SK-N-SH (cell line): ENCODE results near the gene ITFG2. TPM values are rescaled to one million over a fixed set of nuclear protein-coding genes. Genes with fewer than 3 reads are reported as not detected.

ENCODE experiments used
- CTCF ChIA-PET: fragments of 300-600, 350-600 bp; formaldehyde crosslinking; extraction: SDS; loops from one replicate; lab custom pipeline; 2021; lab: Yijun Ruan, JAX
- POLR2A ChIA-PET: fragments of 350-600 bp; sonication (Branson Sonifier 250); formaldehyde crosslinking; extraction: SDS; loops from one replicate; lab custom pipeline; 2020; ENCODE audit warnings: antibody characterized with exemption, inconsistent platforms; lab: Yijun Ruan, JAX
- DNase-seq: peaks from one replicate; pipeline ENCODE4 v3.0.0; 2012
- H2AFZ ChIP-seq: fragments of 200-600 bp; sonication (generic); 2 replicates; pipeline ENCODE4 v1.8.1; 2016; ENCODE audit warnings: antibody characterized with exemption, mild to moderate bottlenecking, low read depth
- H3F3A ChIP-seq: fragments of 200-600 bp; sonication (generic); replicated peaks from 2 replicates; pipeline ENCODE3; 2016; ENCODE audit warnings: antibody characterized with exemption, mild to moderate bottlenecking; ENCODE audit not compliant: insufficient read depth
- H3K27ac ChIP-seq, 2 experiments: fragments of 200-500 bp in 1 of 2; fragments of 200-600 bp in 1 of 2; sonication (Bioruptor generic) in 1 of 2; sonication (generic), shearing (Covaris generic) in 1 of 2; 2 replicates each; pipeline versions ENCODE4 v1.5.1 to v1.6.1; 2014 to 2016; ENCODE audit warnings: low read depth in 2 of 2, inconsistent platforms in 1 of 2, low read length in 1 of 2, mild to moderate bottlenecking in 1 of 2, mixed read lengths in 1 of 2
- H3K27me3 ChIP-seq: fragments of 200-600 bp; sonication (generic), shearing (Covaris generic); 2 replicates; pipeline ENCODE4 v1.6.1; 2016; ENCODE audit warnings: mixed run types; ENCODE audit not compliant: insufficient read depth
- H3K36me3 ChIP-seq, 2 experiments: fragments of 200-500 bp in 1 of 2; fragments of 200-600 bp in 1 of 2; sonication (Bioruptor generic) in 1 of 2; sonication (generic) in 1 of 2; replicated peaks in 1 of 2; 2 replicates each; pipeline versions ENCODE3 to v1.5.1; 2014 to 2016; ENCODE audit warnings: low read length in 1 of 2, mild to moderate bottlenecking in 1 of 2; ENCODE audit not compliant: insufficient read depth in 2 of 2, control insufficient read depth in 1 of 2
- H3K4me1 ChIP-seq, 2 experiments: fragments of 200-500 bp in 1 of 2; fragments of 200-600 bp in 1 of 2; sonication (Bioruptor generic) in 1 of 2; sonication (generic), shearing (Covaris generic) in 1 of 2; 2 replicates each; pipeline versions ENCODE4 v1.5.1 to v1.6.1; 2014 to 2016; ENCODE audit warnings: low read depth in 1 of 2, low read length in 1 of 2, mixed run types in 1 of 2; ENCODE audit not compliant: insufficient read depth in 2 of 2, control insufficient read depth in 1 of 2
- H3K4me2 ChIP-seq: fragments of 200-600 bp; sonication (generic), shearing (Covaris generic); 2 replicates; pipeline ENCODE4 v1.6.1; 2017; ENCODE audit warnings: mixed run types
- H3K4me3 ChIP-seq, 2 experiments: fragments of 200-500 bp in 1 of 2; fragments of 200-600 bp in 1 of 2; sonication (Bioruptor generic) in 1 of 2; sonication (generic), shearing (Covaris generic) in 1 of 2; 2 replicates each; pipeline versions ENCODE4 v1.5.1 to v1.8.1; 2014 to 2016; ENCODE audit warnings: low read depth in 2 of 2, inconsistent platforms in 1 of 2, low read length in 1 of 2, mild to moderate bottlenecking in 1 of 2, mixed read lengths in 1 of 2, moderate library complexity in 1 of 2
- H3K79me2 ChIP-seq: fragments of 200-600 bp; sonication (generic); 2 replicates; pipeline ENCODE4 v1.8.1; 2017; ENCODE audit warnings: mild to moderate bottlenecking; ENCODE audit not compliant: insufficient read depth
- H3K9ac ChIP-seq: fragments of 200-600 bp; sonication (generic); 2 replicates; pipeline ENCODE4 v1.6.1; 2017; ENCODE audit warnings: mixed run types
- H3K9me2 ChIP-seq: fragments of 200-600 bp; sonication (generic); 2 replicates; pipeline ENCODE4 v1.6.1; 2017; ENCODE audit warnings: mixed run types
- H3K9me3 ChIP-seq: fragments of 200-600 bp; sonication (generic); 2 replicates; pipeline ENCODE4 v1.6.1; 2017; ENCODE audit warnings: mixed run types, mild to moderate bottlenecking, moderate library complexity
- H4K20me1 ChIP-seq: fragments of 200-600 bp; sonication (generic); 2 replicates; pipeline ENCODE4 v1.6.1; 2017; ENCODE audit warnings: mild to moderate bottlenecking, mixed run types; ENCODE audit not compliant: insufficient read depth
- CHD2 ChIP-seq: fragments of 150-350 bp; IDR thresholded peaks from 2 replicates; pipeline ENCODE4 v1.6.1; 2018; ENCODE audit warnings: low read length; ENCODE audit not compliant: partially characterized antibody
- ELF1 ChIP-seq: IDR thresholded peaks from 2 replicates; pipeline ENCODE4 v1.4.0; 2012
- EP300 ChIP-seq, 2 experiments: IDR thresholded peaks; 2 replicates each; pipeline versions ENCODE4 v1.4.0 to v1.6.1; 2012; ENCODE audit warnings: borderline replicate concordance in 1 of 2, low read depth in 1 of 2, low read length in 1 of 2
- EZH2phosphoT487 ChIP-seq: fragments of 200-600 bp; sonication (generic); IDR thresholded peaks from 2 replicates; pipeline ENCODE4 v1.6.1; 2017; ENCODE audit warnings: low read depth, mixed run types, mild to moderate bottlenecking, antibody characterized with exemption, moderate library complexity, borderline replicate concordance
- FOXJ3 ChIP-seq: sonication (generic); formaldehyde crosslinking; IDR thresholded peaks from 2 replicates; pipeline ENCODE4 v1.5.1; 2020; ENCODE audit warnings: mild to moderate bottlenecking, missing genetic modification reagents
- GABPA ChIP-seq: IDR thresholded peaks from 2 replicates; pipeline ENCODE4 v1.4.0; 2012; ENCODE audit warnings: low read depth, mild to moderate bottlenecking
- GATA2 ChIP-seq: sonication (generic); formaldehyde crosslinking; IDR thresholded peaks from 2 replicates; pipeline ENCODE4 v1.5.0; 2020; ENCODE audit warnings: mild to moderate bottlenecking, missing genetic modification reagents
- MAX ChIP-seq: IDR thresholded peaks from 2 replicates; pipeline ENCODE4 v1.4.0; 2012; ENCODE audit warnings: low read depth
- MXI1 ChIP-seq: IDR thresholded peaks from 2 replicates; pipeline ENCODE4 v1.6.1; 2012; ENCODE audit warnings: mild to moderate bottlenecking, low read depth, low read length, improper control_type of control experiment
- RAD21 ChIP-seq: IDR thresholded peaks from 2 replicates; pipeline ENCODE4 v1.6.1; 2012; ENCODE audit warnings: mild to moderate bottlenecking, low read length
- REST ChIP-seq: IDR thresholded peaks from 2 replicates; pipeline ENCODE4 v1.6.1; 2012; ENCODE audit warnings: mild to moderate bottlenecking, low read depth, low read length, moderate library complexity
- RFX5 ChIP-seq: IDR thresholded peaks from 2 replicates; pipeline ENCODE4 v1.6.1; 2012; ENCODE audit warnings: mild to moderate bottlenecking, improper control_type of control experiment, low read length
- SMC3 ChIP-seq: IDR thresholded peaks from 2 replicates; pipeline ENCODE4 v1.6.1; 2012; ENCODE audit warnings: low read depth, low read length, improper control_type of control experiment
- WGBS: methylation state at CpG from one replicate; pipeline ENCODE4 v1.1.6; 2017; ENCODE audit warnings: low lambda C conversion rate; 5-methylcytosine and 5-hydroxymethylcytosine counted together
- polyA plus RNA-seq, 3 experiments: library from polyadenylated mRNA; depleted of rRNA; stranded (reverse); fragments of >200 nt; gene quantifications; 2 replicates each; pipeline ENCODE4 v1.2.3, GENCODE V29; 2012
- TF ChIP-seq, protein P1 (sequence below): fragments of 150-350 bp; IDR thresholded peaks from 2 replicates; pipeline ENCODE4 v1.6.1; 2016; ENCODE audit warnings: mild to moderate bottlenecking, low read depth, low read length
- TF ChIP-seq, protein P2 (sequence below): fragments of 200-600 bp; sonication (generic); IDR thresholded peaks from 2 replicates; pipeline ENCODE4 v1.6.1; 2017; ENCODE audit warnings: antibody characterized with exemption, mild to moderate bottlenecking, moderate library complexity

ITFG2 gene
- polyA plus RNA-seq, 1 of the 3 experiments (the other 2 are of a cell fraction): 27.2 TPM

DNA sequence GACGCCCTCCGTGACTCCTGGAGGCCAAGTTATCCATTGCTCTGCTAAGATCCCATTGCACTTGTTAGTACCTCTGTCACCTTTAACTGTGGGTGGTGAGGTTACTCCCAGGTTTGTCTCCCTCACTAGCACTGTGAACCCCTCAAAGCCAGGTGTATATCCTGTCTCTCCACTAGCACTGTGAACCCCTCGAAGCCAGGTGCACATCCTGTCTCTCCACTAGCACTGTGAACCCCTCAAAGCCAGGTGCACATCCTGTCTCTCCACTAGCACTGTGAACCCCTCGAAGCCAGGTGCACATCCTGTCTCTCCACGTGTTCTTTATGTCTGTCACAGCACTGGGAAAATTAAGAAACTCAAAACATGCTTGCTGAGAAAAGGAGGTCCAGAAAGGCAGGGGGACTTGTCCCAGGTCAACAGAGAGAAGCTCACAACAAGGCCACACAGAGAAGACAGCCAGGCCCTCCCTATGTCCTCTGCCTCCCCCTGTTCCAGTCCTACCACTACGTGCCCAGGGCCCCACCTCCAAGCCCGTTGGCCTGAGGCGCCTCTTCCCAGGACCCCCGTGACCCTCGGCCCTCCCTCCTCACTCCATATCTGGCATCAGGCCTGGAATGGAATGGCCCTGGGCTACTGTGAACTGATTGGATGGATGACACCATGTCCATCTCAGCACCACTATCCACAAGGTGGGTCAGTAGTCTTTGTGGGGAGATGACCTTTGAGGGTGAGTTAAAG lies 44.1 kb upstream of the ITFG2 start:
- Histone ChIP-seq H3K9me3 (no peaks in the 10 kb centered on the region), H3K9me2 (no peaks in the 10 kb centered on the region), H3K27ac (no peak overlapping the region), H3K4me3 (no peak overlapping the region), H3K27me3 (no peaks in the 10 kb centered on the region), H3K9ac (no peak overlapping the region), H2AFZ (no peak overlapping the region), H3K4me2 (no peak overlapping the region), H3K36me3 (no peaks in the 10 kb centered on the region), H3K4me1 (no peaks in the 10 kb centered on the region), H3K79me2 (no peaks in the 10 kb centered on the region), H4K20me1 (no peaks in the 10 kb centered on the region), H3F3A (no peaks in the 10 kb centered on the region)
- DNase-seq: no peak
- POLR2A ChIA-PET: no interaction called here
- TF ChIP-seq REST (no peak), RFX5 (no peak), RAD21 (no peak), MXI1 (no peak), GATA2 (no peak), MAX (no peak), FOXJ3 (CRISPR knock-in tag) (no peak), EZH2phosphoT487 (no peak)
- WGBS: 15% methylated on average over 9 of the region's 10 CpGs
- CTCF ChIA-PET: interaction anchor here (1.0 to 1.9 kb wide), 3 partner anchors 15 to 28 kb away, joined by 3 to 7 read pairs (median 3); no protein-coding TSS in a partner anchor

DNA sequence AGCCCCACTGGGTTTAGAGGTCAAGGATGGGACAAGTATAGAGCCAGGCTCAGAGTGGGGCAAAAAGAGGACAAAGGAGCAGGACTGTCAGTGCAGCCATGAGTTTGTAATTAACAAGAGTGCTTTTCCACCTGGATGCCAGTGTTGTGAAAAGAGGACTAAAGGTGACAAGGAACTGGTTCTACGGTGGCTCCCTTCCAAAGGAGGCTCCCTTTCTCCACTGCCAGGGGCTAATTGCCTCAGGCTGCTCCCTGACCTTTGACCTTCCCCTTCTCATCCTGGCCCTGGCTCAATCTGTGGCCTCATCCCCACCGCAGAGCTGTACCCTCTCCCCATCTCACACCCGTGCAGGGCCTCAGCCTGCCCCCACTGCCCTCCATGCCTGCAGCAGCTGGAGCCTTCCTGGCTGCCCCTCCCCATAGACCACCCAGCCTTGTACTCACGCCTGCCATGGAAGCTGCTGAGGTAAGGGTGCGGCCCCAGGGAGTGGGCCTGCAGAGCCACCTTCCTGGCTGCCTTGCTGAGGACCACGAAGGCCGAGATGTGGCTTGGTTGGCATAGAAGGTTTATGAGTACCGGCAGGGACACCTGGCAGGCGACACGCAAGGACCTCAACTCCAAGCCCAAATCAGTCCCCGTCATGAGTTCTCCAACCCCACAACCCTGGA lies 42.5 kb upstream of the ITFG2 start:
- Histone ChIP-seq H3K9ac (no peak overlapping the region), H3K4me2 (no peak overlapping the region), H3K4me3 (no peak overlapping the region), H4K20me1 (no peaks in the 10 kb centered on the region), H2AFZ (no peak overlapping the region), H3K27ac (no peak overlapping the region), H3K9me3 (no peaks in the 10 kb centered on the region), H3K4me1 (no peaks in the 10 kb centered on the region), H3K79me2 (no peaks in the 10 kb centered on the region), H3F3A (no peaks in the 10 kb centered on the region), H3K27me3 (peaks cover 5% of the 10 kb centered on the region; the same call in 1 of the 2 replicates), H3K9me2 (no peaks in the 10 kb centered on the region), H3K36me3 (no peaks in the 10 kb centered on the region)
- POLR2A ChIA-PET: no interaction called here
- DNase-seq: no peak
- 57% methylated on average over 9 of the region's 11 CpGs for WGBS
- CTCF ChIA-PET: interaction anchor here (1.9 kb wide), 2 partner anchors 14 to 30 kb away, joined by 7 to 8 read pairs; no protein-coding TSS in a partner anchor
- no peak for TF ChIP-seq CHD2
- no peak for TF ChIP-seq EZH2phosphoT487
- TF ChIP-seq GATA2: no peak
- TF ChIP-seq, protein P1, sequence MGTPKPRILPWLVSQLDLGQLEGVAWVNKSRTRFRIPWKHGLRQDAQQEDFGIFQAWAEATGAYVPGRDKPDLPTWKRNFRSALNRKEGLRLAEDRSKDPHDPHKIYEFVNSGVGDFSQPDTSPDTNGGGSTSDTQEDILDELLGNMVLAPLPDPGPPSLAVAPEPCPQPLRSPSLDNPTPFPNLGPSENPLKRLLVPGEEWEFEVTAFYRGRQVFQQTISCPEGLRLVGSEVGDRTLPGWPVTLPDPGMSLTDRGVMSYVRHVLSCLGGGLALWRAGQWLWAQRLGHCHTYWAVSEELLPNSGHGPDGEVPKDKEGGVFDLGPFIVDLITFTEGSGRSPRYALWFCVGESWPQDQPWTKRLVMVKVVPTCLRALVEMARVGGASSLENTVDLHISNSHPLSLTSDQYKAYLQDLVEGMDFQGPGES: no peak
- no peak for TF ChIP-seq ELF1
- no peak for TF ChIP-seq GABPA
- no peak for TF ChIP-seq EP300 (IDR thresholded peaks at IDR 0.05; ENCODE audit: borderline replicate concordance in 1 of 2, low read depth in 1 of 2, low read length in 1 of 2)
- TF ChIP-seq SMC3: no peak
- TF ChIP-seq, protein P2, sequence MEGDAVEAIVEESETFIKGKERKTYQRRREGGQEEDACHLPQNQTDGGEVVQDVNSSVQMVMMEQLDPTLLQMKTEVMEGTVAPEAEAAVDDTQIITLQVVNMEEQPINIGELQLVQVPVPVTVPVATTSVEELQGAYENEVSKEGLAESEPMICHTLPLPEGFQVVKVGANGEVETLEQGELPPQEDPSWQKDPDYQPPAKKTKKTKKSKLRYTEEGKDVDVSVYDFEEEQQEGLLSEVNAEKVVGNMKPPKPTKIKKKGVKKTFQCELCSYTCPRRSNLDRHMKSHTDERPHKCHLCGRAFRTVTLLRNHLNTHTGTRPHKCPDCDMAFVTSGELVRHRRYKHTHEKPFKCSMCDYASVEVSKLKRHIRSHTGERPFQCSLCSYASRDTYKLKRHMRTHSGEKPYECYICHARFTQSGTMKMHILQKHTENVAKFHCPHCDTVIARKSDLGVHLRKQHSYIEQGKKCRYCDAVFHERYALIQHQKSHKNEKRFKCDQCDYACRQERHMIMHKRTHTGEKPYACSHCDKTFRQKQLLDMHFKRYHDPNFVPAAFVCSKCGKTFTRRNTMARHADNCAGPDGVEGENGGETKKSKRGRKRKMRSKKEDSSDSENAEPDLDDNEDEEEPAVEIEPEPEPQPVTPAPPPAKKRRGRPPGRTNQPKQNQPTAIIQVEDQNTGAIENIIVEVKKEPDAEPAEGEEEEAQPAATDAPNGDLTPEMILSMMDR: no peak
